HEK293 (cell line): ENCODE results near the gene WBP1.
A peak's percentile ranks its signal among the peaks of the same experiment; 100 is the strongest.

Experiments
- CTCF ChIP-seq: fragments of 450-650 bp; formaldehyde crosslinking; IDR thresholded peaks from 2 replicates; pipeline ENCODE4 v1.5.1; 2016; ENCODE audit warnings: missing biosample characterization, missing genetic modification characterization
- KLF7 ChIP-seq: fragments of 450-650 bp; formaldehyde crosslinking; IDR thresholded peaks from 2 replicates; pipeline ENCODE4 v1.5.1; 2016; ENCODE audit warnings: missing biosample characterization, missing genetic modification characterization, borderline replicate concordance
- PATZ1 ChIP-seq: fragments of 450-650 bp; formaldehyde crosslinking; IDR thresholded peaks from 2 replicates; pipeline ENCODE4 v1.5.1; 2016; ENCODE audit warnings: missing biosample characterization, missing genetic modification characterization
- PRDM4 ChIP-seq: fragments of 450-650 bp; formaldehyde crosslinking; IDR thresholded peaks from 2 replicates; pipeline ENCODE4 v1.5.1; 2017; ENCODE audit warnings: missing biosample characterization, missing genetic modification characterization
- SP7 ChIP-seq: fragments of 450-650 bp; formaldehyde crosslinking; IDR thresholded peaks from 2 replicates; pipeline ENCODE4 v1.5.1; 2016; ENCODE audit warnings: missing biosample characterization, missing genetic modification characterization
- TRIM28 ChIP-seq: IDR thresholded peaks from 2 replicates; pipeline ENCODE4 v1.6.1; 2011; ENCODE audit warnings: low read length, control low read depth, borderline replicate concordance
- TSHZ1 ChIP-seq: fragments of 450-650 bp; formaldehyde crosslinking; IDR thresholded peaks from 2 replicates; pipeline ENCODE4 v1.5.1; 2016; ENCODE audit warnings: missing biosample characterization, missing genetic modification characterization, borderline replicate concordance
- YY1 ChIP-seq: fragments of 450-650 bp; formaldehyde crosslinking; IDR thresholded peaks from 2 replicates; pipeline ENCODE4 v1.5.1; 2018; ENCODE audit warnings: missing biosample characterization, missing genetic modification characterization
- YY2 ChIP-seq: fragments of 450-650 bp; formaldehyde crosslinking; IDR thresholded peaks from 2 replicates; pipeline ENCODE4 v1.5.1; 2016; ENCODE audit warnings: missing biosample characterization, missing genetic modification characterization
- ZBTB26 ChIP-seq: fragments of 450-650 bp; formaldehyde crosslinking; optimal IDR thresholded peaks from 2 replicates; pipeline ENCODE3; 2016; ENCODE audit warnings: missing biosample characterization, mild to moderate bottlenecking, missing genetic modification characterization
- ZFP69B ChIP-seq: fragments of 450-650 bp; formaldehyde crosslinking; IDR thresholded peaks from 2 replicates; pipeline ENCODE4 v1.5.1; 2016; ENCODE audit warnings: missing biosample characterization, missing genetic modification characterization
- ZIC2 ChIP-seq: fragments of 450-650 bp; formaldehyde crosslinking; IDR thresholded peaks from 2 replicates; pipeline ENCODE4 v1.5.1; 2016; ENCODE audit warnings: missing biosample characterization, missing genetic modification characterization
- ZNF10 ChIP-seq: fragments of 450-650 bp; formaldehyde crosslinking; IDR thresholded peaks from 2 replicates; pipeline ENCODE4 v1.5.1; 2017; ENCODE audit warnings: missing biosample characterization, missing genetic modification characterization
- ZNF132 ChIP-seq: fragments of 450-650 bp; formaldehyde crosslinking; IDR thresholded peaks from 2 replicates; pipeline ENCODE4 v1.5.1; 2017; ENCODE audit warnings: missing biosample characterization, missing genetic modification characterization, borderline replicate concordance
- ZNF133 ChIP-seq: fragments of 450-650 bp; formaldehyde crosslinking; IDR thresholded peaks from 2 replicates; pipeline ENCODE4 v1.5.1; 2016; ENCODE audit warnings: missing biosample characterization, missing genetic modification characterization
- ZNF18 ChIP-seq: fragments of 450-650 bp; formaldehyde crosslinking; IDR thresholded peaks from 2 replicates; pipeline ENCODE4 v1.5.1; 2016; ENCODE audit warnings: missing biosample characterization, missing genetic modification characterization
- ZNF239 ChIP-seq: fragments of 450-650 bp; formaldehyde crosslinking; IDR thresholded peaks from 2 replicates; pipeline ENCODE4 v1.5.1; 2016; ENCODE audit warnings: missing biosample characterization, missing genetic modification characterization
- ZNF24 ChIP-seq: fragments of 450-650 bp; formaldehyde crosslinking; IDR thresholded peaks from 2 replicates; pipeline ENCODE4 v1.5.1; 2016; ENCODE audit warnings: missing biosample characterization, missing genetic modification characterization
- ZNF501 ChIP-seq: fragments of 450-650 bp; formaldehyde crosslinking; IDR thresholded peaks from 2 replicates; pipeline ENCODE4 v1.5.1; 2016; ENCODE audit warnings: missing biosample characterization, missing genetic modification characterization
- ZNF561 ChIP-seq: fragments of 450-650 bp; IDR thresholded peaks from 2 replicates; pipeline ENCODE4 v1.5.1; 2018; ENCODE audit warnings: missing biosample characterization, missing genetic modification characterization, borderline replicate concordance
- ZNF585B ChIP-seq: fragments of 450-650 bp; formaldehyde crosslinking; IDR thresholded peaks from 2 replicates; pipeline ENCODE4 v1.5.1; 2016; ENCODE audit warnings: missing biosample characterization, missing genetic modification characterization
- ZNF777 ChIP-seq: fragments of 450-650 bp; formaldehyde crosslinking; IDR thresholded peaks from 2 replicates; pipeline ENCODE4 v1.5.1; 2017; ENCODE audit warnings: missing biosample characterization, missing genetic modification characterization, borderline replicate concordance
- ZNF843 ChIP-seq: fragments of 450-650 bp; formaldehyde crosslinking; IDR thresholded peaks from 2 replicates; pipeline ENCODE4 v1.5.1; 2016; ENCODE audit warnings: missing biosample characterization, missing genetic modification characterization
- ZSCAN4 ChIP-seq: fragments of 450-650 bp; formaldehyde crosslinking; IDR thresholded peaks from 2 replicates; pipeline ENCODE4 v1.5.1; 2017; ENCODE audit warnings: missing biosample characterization, missing genetic modification characterization
- ZXDB ChIP-seq: fragments of 450-650 bp; formaldehyde crosslinking; IDR thresholded peaks from 2 replicates; pipeline ENCODE4 v1.5.1; 2016; ENCODE audit warnings: missing biosample characterization, missing genetic modification characterization

WBP1 gene

GRCh38 chr2:74507145-74507925 is 49.1 kb downstream of the WBP1 start, which contains the start of gene PCGF1 (continued):
- peak; percentile 67 for TF ChIP-seq ZBTB26 (tag by site-specific recombination)
- no peak for TF ChIP-seq ZNF132 (tag by site-specific recombination)
- peak; percentile 70; the same call in 1 of the 2 replicates for TF ChIP-seq SP7
- peak; percentile 92 for TF ChIP-seq ZIC2 (tag by site-specific recombination)
- TF ChIP-seq TRIM28: 0 out of 2 replicates have a peak, but pooled peaks have one; percentile 43
- peak; percentile 9; the same call in 1 of the 2 replicates for TF ChIP-seq ZNF585B (tag by site-specific recombination)
- TF ChIP-seq TSHZ1 (tag by site-specific recombination): no peak
- TF ChIP-seq ZFP69B (tag by site-specific recombination): no peak
- TF ChIP-seq CTCF (tag by site-specific recombination): peak; percentile 100
- peak; percentile 67 for TF ChIP-seq ZXDB (tag by site-specific recombination)
- peak; percentile 53; the same call in 1 of the 2 replicates for TF ChIP-seq ZNF843
- peak; percentile 95 for TF ChIP-seq PATZ1 (tag by site-specific recombination)
- peak; percentile 47; the same call in 1 of the 2 replicates for TF ChIP-seq ZSCAN4 (tag by site-specific recombination)
- no peak for TF ChIP-seq ZNF18 (tag by site-specific recombination)
- TF ChIP-seq YY2 (tag by site-specific recombination): peak; percentile 80
- TF ChIP-seq ZNF777 (tag by site-specific recombination): 0 out of 2 replicates have a peak, but pooled peaks have one; percentile 54
- no peak for TF ChIP-seq ZNF239
- 0 out of 2 replicates have a peak, but pooled peaks have one; percentile 11 for TF ChIP-seq KLF7 (tag by site-specific recombination)
- TF ChIP-seq ZNF133 (tag by site-specific recombination): no peak
- 0 out of 2 replicates have a peak, but pooled peaks have one; percentile 38 for TF ChIP-seq PRDM4
- TF ChIP-seq ZNF561 (tag by site-specific recombination): peak; percentile 55; the same call in 1 of the 2 replicates
- TF ChIP-seq ZNF501 (tag by site-specific recombination): peak; percentile 66; the same call in 1 of the 2 replicates
- TF ChIP-seq YY1 (tag by site-specific recombination): peak; percentile 85
- TF ChIP-seq ZNF24 (tag by site-specific recombination): peak; percentile 55; the same call in 1 of the 2 replicates
- no peak for TF ChIP-seq ZNF10
